Measurements from ENCODE around the gene EYS.

The EYS gene

GRCh38 chr6:64123761-64124633 lies 1583.0 kb downstream of the EYS start:
- TF ChIP-seq, protein P1, sequence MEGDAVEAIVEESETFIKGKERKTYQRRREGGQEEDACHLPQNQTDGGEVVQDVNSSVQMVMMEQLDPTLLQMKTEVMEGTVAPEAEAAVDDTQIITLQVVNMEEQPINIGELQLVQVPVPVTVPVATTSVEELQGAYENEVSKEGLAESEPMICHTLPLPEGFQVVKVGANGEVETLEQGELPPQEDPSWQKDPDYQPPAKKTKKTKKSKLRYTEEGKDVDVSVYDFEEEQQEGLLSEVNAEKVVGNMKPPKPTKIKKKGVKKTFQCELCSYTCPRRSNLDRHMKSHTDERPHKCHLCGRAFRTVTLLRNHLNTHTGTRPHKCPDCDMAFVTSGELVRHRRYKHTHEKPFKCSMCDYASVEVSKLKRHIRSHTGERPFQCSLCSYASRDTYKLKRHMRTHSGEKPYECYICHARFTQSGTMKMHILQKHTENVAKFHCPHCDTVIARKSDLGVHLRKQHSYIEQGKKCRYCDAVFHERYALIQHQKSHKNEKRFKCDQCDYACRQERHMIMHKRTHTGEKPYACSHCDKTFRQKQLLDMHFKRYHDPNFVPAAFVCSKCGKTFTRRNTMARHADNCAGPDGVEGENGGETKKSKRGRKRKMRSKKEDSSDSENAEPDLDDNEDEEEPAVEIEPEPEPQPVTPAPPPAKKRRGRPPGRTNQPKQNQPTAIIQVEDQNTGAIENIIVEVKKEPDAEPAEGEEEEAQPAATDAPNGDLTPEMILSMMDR (IDR thresholded peaks at IDR 0.05; ENCODE audit: insufficient read depth, low read depth, low read length, missing control alignments): no peak
- no peak overlapping the region for H3K4me3 ChIP-seq (ENCODE audit: low read length)
- DNase-seq (ENCODE audit: low read depth): no peak

DNA sequence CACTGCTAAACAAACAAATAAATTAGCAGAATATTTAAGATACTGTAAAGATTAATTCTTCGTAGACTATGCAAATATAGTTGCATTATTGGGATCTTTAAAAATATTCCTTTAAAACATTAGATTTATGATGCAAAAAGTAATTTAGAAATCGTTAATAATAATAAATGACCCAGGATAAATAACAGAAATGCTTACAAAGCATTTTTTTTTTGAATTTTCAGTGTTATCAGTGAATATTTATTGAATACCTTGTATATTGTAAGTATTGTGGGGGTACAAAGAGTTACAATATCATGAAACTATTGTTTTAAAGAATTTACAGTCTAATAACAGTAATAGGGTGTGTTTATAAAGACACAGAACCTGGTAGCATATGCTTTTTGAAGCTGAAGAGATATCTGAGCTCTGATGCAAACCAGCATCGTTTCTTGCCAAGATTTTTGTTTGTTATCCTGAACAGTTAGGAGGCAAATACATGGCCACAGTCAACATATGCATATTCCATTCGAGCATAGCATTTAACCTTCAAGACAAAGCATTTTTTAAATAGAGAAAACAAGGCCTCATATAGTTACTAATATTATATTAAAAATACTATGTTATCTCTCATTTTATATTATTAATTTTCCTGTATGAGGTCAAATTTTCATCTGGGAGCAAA lies 1584.2 kb downstream of the EYS start:
- no peak for DNase-seq (ENCODE audit: low read depth)
- H3K4me3 ChIP-seq (ENCODE audit: low read length): no peak overlapping the region
- TF ChIP-seq, protein P1 (IDR thresholded peaks at IDR 0.05; ENCODE audit: insufficient read depth, low read depth, low read length, missing control alignments): no peak

- TF ChIP-seq, protein P1 (IDR thresholded peaks at IDR 0.05; ENCODE audit: insufficient read depth, low read depth, low read length, missing control alignments): no peak
- no peak for DNase-seq (ENCODE audit: low read depth)
- H3K4me3 ChIP-seq (ENCODE audit: low read length): no peak overlapping the region
Observed at GRCh38 chr6:64121011-64121565, 1585.9 kb downstream of the EYS start.

GRCh38 chr6:64113704-64114103 lies 1593.3 kb downstream of the EYS start:
- no peak overlapping the region for H3K4me3 ChIP-seq (ENCODE audit: low read length)
- no peak for DNase-seq (ENCODE audit: low read depth)
- TF ChIP-seq, protein P1 (IDR thresholded peaks at IDR 0.05; ENCODE audit: insufficient read depth, low read depth, low read length, missing control alignments): no peak

DNA sequence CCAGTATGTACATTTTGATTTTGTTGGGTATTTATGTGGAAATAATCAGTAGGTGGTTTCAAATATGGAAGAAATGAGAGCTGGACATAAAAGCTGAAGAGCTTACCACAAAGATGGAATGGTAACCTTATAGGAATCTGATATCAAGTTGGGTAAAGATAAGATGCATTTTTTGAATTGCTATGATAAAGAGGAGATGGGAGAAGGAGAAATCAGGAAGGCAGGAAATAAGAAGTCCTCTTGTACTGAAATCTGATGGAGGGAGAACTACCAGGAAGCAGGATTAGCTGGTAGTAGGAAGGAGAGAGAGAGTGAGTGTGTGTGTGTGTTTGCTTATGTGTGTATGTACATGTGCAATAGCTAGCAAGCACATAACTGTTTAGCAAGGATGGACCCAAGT lies 1603.0 kb downstream of the EYS start:
- H3K4me3 ChIP-seq (ENCODE audit: low read length): no peak overlapping the region
- TF ChIP-seq, protein P1 (IDR thresholded peaks at IDR 0.05; ENCODE audit: insufficient read depth, low read depth, low read length, missing control alignments): no peak
- no peak for DNase-seq (ENCODE audit: low read depth)

GRCh38 chr6:64103480-64103879 lies 1603.5 kb downstream of the EYS start:
- TF ChIP-seq, protein P1 (IDR thresholded peaks at IDR 0.05; ENCODE audit: insufficient read depth, low read depth, low read length, missing control alignments): no peak
- no peak for DNase-seq (ENCODE audit: low read depth)
- H3K4me3 ChIP-seq (ENCODE audit: low read length): no peak overlapping the region
